ENCODE measurements around the gene AUTS2.

AUTS2 gene

DNA sequence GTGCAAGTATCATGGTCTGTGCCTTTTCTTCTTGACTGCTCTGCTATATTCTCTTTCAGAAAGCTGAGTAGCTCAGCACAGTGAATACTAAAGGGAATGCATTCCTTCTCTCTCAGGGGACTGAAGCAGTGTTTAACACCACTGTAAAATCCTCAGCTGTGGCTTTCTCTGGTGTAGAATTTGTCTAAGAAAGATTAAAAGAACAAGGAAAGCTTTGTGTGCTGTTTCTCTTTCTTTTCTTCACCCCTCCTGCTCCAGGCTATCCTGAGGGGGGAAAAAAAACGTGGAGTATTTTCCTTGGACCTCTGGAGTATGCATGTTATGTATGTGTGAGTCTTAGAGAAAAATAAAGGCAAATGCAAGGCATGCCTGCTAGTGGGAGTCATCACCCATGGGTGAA, 383.9 kb downstream of the AUTS2 start:
- no peak for DNase-seq (ENCODE audit: low read depth, low spot score)
- no peak overlapping the region for H3K27ac ChIP-seq

GRCh38 chr7:69989551-69989950, 391.3 kb downstream of the AUTS2 start:
- H3K27ac ChIP-seq = no peak overlapping the region

GRCh38 chr7:69992938-69993337, 394.7 kb downstream of the AUTS2 start:
- no peak overlapping the region for H3K27ac ChIP-seq
- DNase-seq (ENCODE audit: low read depth, low spot score) = no peak

More at GRCh38 chr7:69989551-69989950, 391.3 kb downstream of the AUTS2 start:
- DNase-seq (ENCODE audit: low read depth, low spot score) = no peak

- H3K27ac ChIP-seq = no peak overlapping the region
- DNase-seq (ENCODE audit: low read depth, low spot score) = no peak
Measured at GRCh38 chr7:69994218-69994617, 395.9 kb downstream of the AUTS2 start.

- no peak for DNase-seq (ENCODE audit: low read depth, low spot score)
Measured at GRCh38 chr7:69994886-69995542, 396.7 kb downstream of the AUTS2 start.

GRCh38 chr7:69996121-69996520, 397.8 kb downstream of the AUTS2 start:
- no peak for DNase-seq (ENCODE audit: low read depth, low spot score)
- no peak overlapping the region for H3K27ac ChIP-seq

More at GRCh38 chr7:69994886-69995542, 396.7 kb downstream of the AUTS2 start:
- H3K27ac ChIP-seq = no peak overlapping the region

DNA sequence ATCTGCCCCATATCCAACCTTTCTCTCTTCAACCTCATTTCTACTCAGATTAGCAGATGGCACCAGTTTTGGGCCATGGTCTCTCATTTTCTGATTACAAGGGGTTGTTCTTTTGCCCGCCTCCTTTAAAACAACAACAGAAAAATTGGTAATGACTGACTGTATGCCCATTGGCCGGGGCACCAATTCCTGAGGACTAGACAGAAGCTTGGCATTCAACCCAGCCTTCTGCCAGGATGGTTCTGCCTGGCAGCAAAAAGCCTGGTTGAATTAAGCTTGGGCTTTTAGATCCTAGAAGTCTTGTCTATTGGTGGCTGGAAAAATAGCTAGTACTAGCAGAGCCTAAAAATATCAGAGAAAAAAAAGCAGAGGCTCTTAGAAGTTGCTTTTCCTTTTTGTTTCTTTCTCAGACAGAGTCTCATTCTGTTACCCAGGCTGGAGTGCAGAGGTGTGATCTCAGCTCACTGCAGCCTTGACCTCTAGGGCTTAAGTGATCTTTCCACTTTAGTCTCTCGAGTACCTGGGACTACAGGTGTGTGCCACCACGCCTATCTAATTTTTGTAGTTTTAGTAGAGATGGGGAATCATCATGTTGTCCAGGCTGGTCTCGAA, 402.6 kb downstream of the AUTS2 start:
- no peak for DNase-seq (ENCODE audit: low read depth, low spot score)
- H3K27ac ChIP-seq = no peak overlapping the region

- no peak for DNase-seq (ENCODE audit: low read depth, low spot score)
- no peak overlapping the region for H3K27ac ChIP-seq
Measured at GRCh38 chr7:70005480-70005879, 407.2 kb downstream of the AUTS2 start.

- no peak for DNase-seq (ENCODE audit: low read depth, low spot score)
- H3K27ac ChIP-seq = no peak overlapping the region
Measured at GRCh38 chr7:70005891-70006260, 407.6 kb downstream of the AUTS2 start.

- no peak for DNase-seq (ENCODE audit: low read depth, low spot score)
- no peak overlapping the region for H3K27ac ChIP-seq
Measured at GRCh38 chr7:70006261-70006920, 408.1 kb downstream of the AUTS2 start.

GRCh38 chr7:70008466-70008865, 410.2 kb downstream of the AUTS2 start:
- no peak overlapping the region for H3K27ac ChIP-seq
- no peak for DNase-seq (ENCODE audit: low read depth, low spot score)

- H3K27ac ChIP-seq = no peak overlapping the region
- DNase-seq (ENCODE audit: low read depth, low spot score) = no peak
Measured at GRCh38 chr7:70014472-70015177, 416.4 kb downstream of the AUTS2 start.

GRCh38 chr7:70015353-70015752, 417.1 kb downstream of the AUTS2 start:
- DNase-seq (ENCODE audit: low read depth, low spot score) = no peak
- H3K27ac ChIP-seq = no peak overlapping the region

GRCh38 chr7:70016044-70016770, 417.9 kb downstream of the AUTS2 start:
- no peak for DNase-seq (ENCODE audit: low read depth, low spot score)
- no peak overlapping the region for H3K27ac ChIP-seq

GRCh38 chr7:70017357-70017756, 419.1 kb downstream of the AUTS2 start:
- DNase-seq (ENCODE audit: low read depth, low spot score) = no peak
- H3K27ac ChIP-seq = no peak overlapping the region

GRCh38 chr7:70018700-70019099, 420.4 kb downstream of the AUTS2 start:
- DNase-seq (ENCODE audit: low read depth, low spot score) = no peak
- no peak overlapping the region for H3K27ac ChIP-seq

- DNase-seq (ENCODE audit: low read depth, low spot score) = no peak
- H3K27ac ChIP-seq = no peak overlapping the region
Measured at GRCh38 chr7:70027867-70028266, 429.6 kb downstream of the AUTS2 start.

- no peak overlapping the region for H3K27ac ChIP-seq
- no peak for DNase-seq (ENCODE audit: low read depth, low spot score)
Measured at GRCh38 chr7:70028620-70029019, 430.3 kb downstream of the AUTS2 start.

DNA sequence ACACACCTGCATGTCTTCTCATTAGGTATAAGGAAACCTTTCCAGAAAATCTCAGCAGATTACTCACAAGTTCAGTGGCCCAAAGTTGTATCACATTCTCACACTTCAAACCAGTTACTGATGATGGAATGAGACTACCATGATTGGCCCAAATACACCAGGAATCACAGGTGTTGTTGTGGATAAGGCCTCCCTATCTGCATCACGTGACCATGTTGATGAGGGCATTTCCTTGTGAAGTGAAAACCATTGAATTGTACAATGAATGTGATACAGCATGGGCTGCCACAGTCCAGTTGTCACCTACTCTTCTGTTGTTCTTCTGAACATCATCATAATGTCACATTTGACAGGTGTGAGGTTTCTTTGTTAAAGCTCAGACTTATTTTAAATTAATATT, 431.7 kb downstream of the AUTS2 start:
- no peak for DNase-seq (ENCODE audit: low read depth, low spot score)
- no peak overlapping the region for H3K27ac ChIP-seq

DNA sequence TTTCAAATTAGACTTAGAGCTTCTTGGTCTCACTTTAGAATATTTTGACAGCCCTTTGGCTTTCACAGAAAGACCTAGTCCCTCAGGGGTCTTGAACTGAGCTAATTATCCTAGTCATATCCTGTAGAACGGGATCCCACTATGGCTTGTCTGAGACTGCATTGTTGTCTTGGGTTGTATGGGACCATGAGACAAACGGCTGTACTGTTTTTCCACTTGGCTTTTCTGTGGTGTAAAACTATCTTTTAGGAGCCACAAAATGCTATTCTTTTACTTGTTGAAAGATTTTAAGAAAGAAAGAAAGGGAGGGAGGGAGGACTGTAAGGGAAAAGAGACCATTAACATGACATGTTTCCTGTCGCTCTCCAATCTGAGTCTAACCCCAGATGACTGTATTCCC, 432.5 kb downstream of the AUTS2 start:
- H3K27ac ChIP-seq = no peak overlapping the region
- DNase-seq (ENCODE audit: low read depth, low spot score) = no peak
